Body of pancreas (tissue), 4 donors: ENCODE results near the gene UGT1A6.

Experiments
- POLR2A ChIP-seq, 3 donors: fragments of 450-650 bp; IDR thresholded peaks; one replicate each; pipeline ENCODE4 v1.6.1; 2016; ENCODE audit warnings: antibody characterized with exemption in 3 of 3, mild to moderate bottlenecking in 2 of 3
- TF ChIP-seq, protein P1 (sequence below), 7 experiments: fragments of 450-650 bp in 4 of 7; fragments of 200-600 bp in 3 of 7; sonication (generic) in 3 of 7; IDR thresholded peaks; one replicate each; pipeline ENCODE4 v1.5.1; 2016 to 2019; ENCODE audit warnings: antibody characterized with exemption in 7 of 7

DNA sequence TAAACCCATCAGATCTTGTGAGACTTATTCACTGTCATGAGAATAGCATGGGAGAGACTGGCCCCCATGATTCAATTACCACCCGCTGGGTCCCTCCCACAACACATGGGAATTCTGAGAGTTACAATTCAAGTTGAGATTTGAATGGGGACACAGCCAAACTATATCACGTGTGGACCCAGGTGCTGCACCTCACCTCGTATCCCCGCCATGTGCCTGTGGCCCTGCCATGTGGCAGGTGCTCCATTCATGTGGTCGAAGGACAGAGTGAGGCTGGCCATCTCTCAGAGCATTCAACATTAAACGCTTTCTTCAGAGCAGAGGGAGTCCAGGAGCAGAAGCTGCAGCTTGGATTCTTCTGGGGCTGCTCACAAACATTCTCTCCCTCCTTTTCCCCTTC is 117.7 kb downstream of the UGT1A6 start:
- TF ChIP-seq POLR2A (IDR thresholded peaks at IDR 0.05): no peak
- TF ChIP-seq, protein P1, sequence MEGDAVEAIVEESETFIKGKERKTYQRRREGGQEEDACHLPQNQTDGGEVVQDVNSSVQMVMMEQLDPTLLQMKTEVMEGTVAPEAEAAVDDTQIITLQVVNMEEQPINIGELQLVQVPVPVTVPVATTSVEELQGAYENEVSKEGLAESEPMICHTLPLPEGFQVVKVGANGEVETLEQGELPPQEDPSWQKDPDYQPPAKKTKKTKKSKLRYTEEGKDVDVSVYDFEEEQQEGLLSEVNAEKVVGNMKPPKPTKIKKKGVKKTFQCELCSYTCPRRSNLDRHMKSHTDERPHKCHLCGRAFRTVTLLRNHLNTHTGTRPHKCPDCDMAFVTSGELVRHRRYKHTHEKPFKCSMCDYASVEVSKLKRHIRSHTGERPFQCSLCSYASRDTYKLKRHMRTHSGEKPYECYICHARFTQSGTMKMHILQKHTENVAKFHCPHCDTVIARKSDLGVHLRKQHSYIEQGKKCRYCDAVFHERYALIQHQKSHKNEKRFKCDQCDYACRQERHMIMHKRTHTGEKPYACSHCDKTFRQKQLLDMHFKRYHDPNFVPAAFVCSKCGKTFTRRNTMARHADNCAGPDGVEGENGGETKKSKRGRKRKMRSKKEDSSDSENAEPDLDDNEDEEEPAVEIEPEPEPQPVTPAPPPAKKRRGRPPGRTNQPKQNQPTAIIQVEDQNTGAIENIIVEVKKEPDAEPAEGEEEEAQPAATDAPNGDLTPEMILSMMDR (IDR thresholded peaks at IDR 0.05): no peak
